ENCODE measurements around the gene HCFC1. TPM values are rescaled to one million over a fixed set of nuclear protein-coding genes. Genes with fewer than 3 reads are reported as not detected.

The HCFC1 gene
- total and polyA plus RNA-seq, 7 donors = 7.4 to 57.3 (median 25.8) TPM

GRCh38 chrX:153965406-153965805, 6.2 kb downstream of the HCFC1 start:
- peaks cover 0 to 5% (median 0%) of the 10 kb centered on the region in 3 donors for H3K27me3 ChIP-seq
- no peak overlapping the region for H3K4me3 ChIP-seq
- intact Hi-C loops (cut with DNase I) = no loop called here
- H3K27ac ChIP-seq = peak overlapping the region in 3 of 4 donors; percentile 97 to 98 (median 97)
- no peaks in the 10 kb centered on the region for H3K9me3 ChIP-seq
- DNase-seq = no peak
- WGBS, 2 donors = 70 to 80% methylated on average over 5 of the region's 5 CpGs
- H3K4me1 ChIP-seq = peaks cover 0 to 42% (median 37%) of the 10 kb centered on the region in 4 donors
- peaks cover 0 to 32% (median 17%) of the 10 kb centered on the region in 4 donors for H3K36me3 ChIP-seq
- TF ChIP-seq CTCF (IDR thresholded peaks at IDR 0.05) (no peak), POLR2A (IDR thresholded peaks at IDR 0.05) (no peak), EP300 (IDR thresholded peaks at IDR 0.05) (no peak), POLR2AphosphoS5 (IDR thresholded peaks at IDR 0.05) (no peak)

GRCh38 chrX:153964105-153964504, 7.5 kb downstream of the HCFC1 start:
- intact Hi-C loops (cut with DNase I) = no loop called here
- TF ChIP-seq EP300 (IDR thresholded peaks at IDR 0.05) = no peak
- TF ChIP-seq POLR2AphosphoS5 (IDR thresholded peaks at IDR 0.05) = no peak
- TF ChIP-seq CTCF (IDR thresholded peaks at IDR 0.05) = no peak
- no peak for TF ChIP-seq POLR2A (IDR thresholded peaks at IDR 0.05)
- Histone ChIP-seq H3K4me1 (peaks cover 0 to 38% (median 32%) of the 10 kb centered on the region in 4 donors), H3K36me3 (peaks cover 2 to 44% (median 27%) of the 10 kb centered on the region in 4 donors), H3K4me3 (no peak overlapping the region), H3K27ac (peak overlapping the region in 2 of 4 donors; percentile 10 to 37), H3K27me3 (peaks cover 0 to 5% (median 0%) of the 10 kb centered on the region in 3 donors), H3K9me3 (no peaks in the 10 kb centered on the region)
- DNase-seq = no peak
- 91 to 94% methylated on average over 14 of the region's 14 CpGs for whole genome bisulfite sequencing, 2 donors

- DNase-seq = peak; percentile 66
- Histone ChIP-seq H3K4me1 (peaks cover 0 to 32% (median 27%) of the 10 kb centered on the region in 4 donors), H3K9me3 (no peaks in the 10 kb centered on the region), H3K27ac (peak overlapping the region in 2 of 4 donors; percentile 10 to 14), H3K27me3 (peaks cover 0 to under 1% (median 0%) of the 10 kb centered on the region in 3 donors), H3K4me3 (no peak overlapping the region), H3K36me3 (peaks cover 7 to 49% (median 29%) of the 10 kb centered on the region in 4 donors)
- WGBS, 2 donors = 87 to 95% methylated on average over 12 of the region's 12 CpGs
- TF ChIP-seq POLR2A (IDR thresholded peaks at IDR 0.05) (no peak), EP300 (IDR thresholded peaks at IDR 0.05) (no peak), POLR2AphosphoS5 (IDR thresholded peaks at IDR 0.05) (no peak), CTCF (IDR thresholded peaks at IDR 0.05) (no peak)
- intact Hi-C loops (cut with DNase I) = no loop called here
These were observed 8.1 kb downstream of the HCFC1 start for GRCh38 chrX:153963546-153963945.

GRCh38 chrX:153961292-153961691, 10.3 kb downstream of the HCFC1 start:
- no peak overlapping the region for H3K4me3 ChIP-seq
- no peak for TF ChIP-seq POLR2A (IDR thresholded peaks at IDR 0.05)
- no peak for TF ChIP-seq POLR2AphosphoS5 (IDR thresholded peaks at IDR 0.05)
- no peak for TF ChIP-seq EP300 (IDR thresholded peaks at IDR 0.05)
- no peak for TF ChIP-seq CTCF (IDR thresholded peaks at IDR 0.05)
- WGBS, 2 donors = 94 to 95% methylated on average over 11 of the region's 11 CpGs
- H3K27ac ChIP-seq = peak overlapping the region in 3 of 4 donors; percentile 12 to 56 (median 37)
- H3K9me3 ChIP-seq = no peaks in the 10 kb centered on the region
- H3K27me3 ChIP-seq = no peaks in the 10 kb centered on the region
- peaks cover 0 to 12% (median 5%) of the 10 kb centered on the region in 4 donors for H3K4me1 ChIP-seq
- DNase-seq = no peak
- peaks cover 11 to 67% (median 37%) of the 10 kb centered on the region in 4 donors for H3K36me3 ChIP-seq
- intact Hi-C loops (cut with DNase I) = no loop called here

- no peak for DNase-seq
- no peaks in the 10 kb centered on the region for H3K9me3 ChIP-seq
These were observed 10.8 kb downstream of the HCFC1 start for GRCh38 chrX:153960786-153961185.

More at GRCh38 chrX:153960786-153961185, 10.8 kb downstream of the HCFC1 start:
- intact Hi-C loops (cut with DNase I) = no loop called here
- Histone ChIP-seq H3K27me3 (no peaks in the 10 kb centered on the region), H3K4me1 (peaks cover 0 to 7% (median 2%) of the 10 kb centered on the region in 4 donors), H3K4me3 (no peak overlapping the region), H3K27ac (peak overlapping the region in 2 of 4 donors; percentile 37 to 56), H3K36me3 (peaks cover 11 to 68% (median 37%) of the 10 kb centered on the region in 4 donors)
- 93 to 94% methylated on average over 22 of the region's 22 CpGs for WGBS, 2 donors
- TF ChIP-seq CTCF (IDR thresholded peaks at IDR 0.05) (no peak), POLR2AphosphoS5 (IDR thresholded peaks at IDR 0.05) (no peak), EP300 (IDR thresholded peaks at IDR 0.05) (no peak), POLR2A (IDR thresholded peaks at IDR 0.05) (no peak)
